Stimulated activated CD8-positive, alpha-beta memory T cell treated with anti-CD3 and anti-CD28 coated beads, Interleukin-15, amount 100 ng/mL, for 1 hour (primary cell): Measurements from ENCODE around the gene DLL3.

ENCODE experiments used
- DNase-seq: peaks from one replicate; pipeline ENCODE4 v3.0.0-alpha.2; 2020; ENCODE audit warnings: low read depth

Gene DLL3

GRCh38 chr19:39554701-39555311 is 56.1 kb downstream of the DLL3 start:
- no peak for DNase-seq

GRCh38 chr19:39555883-39556282 is 57.1 kb downstream of the DLL3 start:
- no peak for DNase-seq
